NK-92 (cell line): Measurements from ENCODE around the gene ODC1.

Experiments
- DNase-seq: peaks from one replicate; lab custom pipeline; 2025; ENCODE audit not compliant: unreplicated experiment; lab: John Stamatoyannopoulos, UW

The ODC1 gene

GRCh38 chr2:10402653-10403215, 45.4 kb downstream of the ODC1 start:
- DNase-seq: no peak

GRCh38 chr2:10402062-10402585, 46.0 kb downstream of the ODC1 start:
- no peak for DNase-seq

- no peak for DNase-seq
Measured at GRCh38 chr2:10400978-10401951, 46.9 kb downstream of the ODC1 start.

DNA sequence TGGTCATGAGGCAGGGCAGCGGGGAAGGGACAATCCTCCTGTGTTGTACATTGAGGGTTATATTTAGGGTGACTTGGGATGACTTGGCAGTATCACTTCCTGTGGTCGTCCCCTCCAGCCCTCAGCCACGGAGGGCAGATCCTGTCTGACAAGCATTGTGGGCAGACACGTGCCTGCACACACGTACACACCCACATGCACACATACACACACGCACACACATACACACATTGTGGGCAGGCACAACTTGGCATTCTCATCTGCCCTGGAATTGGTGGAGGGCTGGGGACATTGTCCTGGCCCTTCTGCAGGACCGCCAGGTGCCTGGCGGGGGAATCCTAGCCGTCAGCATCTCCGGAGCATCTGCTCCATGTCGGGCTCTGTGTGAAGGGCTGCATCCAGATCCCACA, 47.6 kb downstream of the ODC1 start:
- DNase-seq: no peak

GRCh38 chr2:10400002-10400401, 48.1 kb downstream of the ODC1 start:
- no peak for DNase-seq

DNA sequence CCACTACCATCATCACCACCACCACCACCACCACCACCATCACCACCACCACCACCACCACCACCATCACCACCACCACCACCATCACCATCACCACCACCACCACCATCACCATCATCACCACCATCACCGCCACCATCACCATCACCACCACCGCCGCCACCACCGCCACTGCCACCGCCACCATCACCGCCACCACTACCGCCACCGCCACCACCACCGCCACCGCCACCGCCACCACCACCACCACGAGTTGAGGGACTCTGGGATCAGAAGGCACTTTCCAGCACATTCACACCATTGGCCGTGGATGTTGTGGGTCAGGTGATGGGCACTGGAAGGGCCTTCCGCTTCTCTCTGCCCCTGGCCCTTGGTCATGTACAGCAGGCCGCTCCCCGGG, 48.8 kb downstream of the ODC1 start:
- no peak for DNase-seq

- no peak for DNase-seq
Measured at GRCh38 chr2:10398496-10398895, 49.6 kb downstream of the ODC1 start.

DNA sequence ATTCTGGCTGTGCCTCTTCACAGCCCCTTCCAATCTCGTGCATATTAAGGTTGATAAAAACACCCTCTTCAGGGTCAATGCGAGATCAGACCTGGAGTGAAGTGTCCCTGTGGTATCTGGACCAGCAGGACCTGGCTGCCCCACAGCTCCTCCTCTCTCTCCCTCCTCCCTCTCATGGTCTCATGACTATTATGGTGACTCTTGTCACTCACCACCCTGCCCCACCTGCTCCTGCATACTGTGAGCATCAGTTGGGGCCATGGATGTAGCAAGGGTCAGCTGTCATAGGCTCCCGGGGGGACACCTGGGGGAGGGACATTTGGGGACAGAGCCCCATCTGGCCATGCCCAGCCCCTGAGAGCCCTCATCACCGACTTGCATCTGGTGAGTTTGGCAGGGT, 50.2 kb downstream of the ODC1 start:
- no peak for DNase-seq

DNA sequence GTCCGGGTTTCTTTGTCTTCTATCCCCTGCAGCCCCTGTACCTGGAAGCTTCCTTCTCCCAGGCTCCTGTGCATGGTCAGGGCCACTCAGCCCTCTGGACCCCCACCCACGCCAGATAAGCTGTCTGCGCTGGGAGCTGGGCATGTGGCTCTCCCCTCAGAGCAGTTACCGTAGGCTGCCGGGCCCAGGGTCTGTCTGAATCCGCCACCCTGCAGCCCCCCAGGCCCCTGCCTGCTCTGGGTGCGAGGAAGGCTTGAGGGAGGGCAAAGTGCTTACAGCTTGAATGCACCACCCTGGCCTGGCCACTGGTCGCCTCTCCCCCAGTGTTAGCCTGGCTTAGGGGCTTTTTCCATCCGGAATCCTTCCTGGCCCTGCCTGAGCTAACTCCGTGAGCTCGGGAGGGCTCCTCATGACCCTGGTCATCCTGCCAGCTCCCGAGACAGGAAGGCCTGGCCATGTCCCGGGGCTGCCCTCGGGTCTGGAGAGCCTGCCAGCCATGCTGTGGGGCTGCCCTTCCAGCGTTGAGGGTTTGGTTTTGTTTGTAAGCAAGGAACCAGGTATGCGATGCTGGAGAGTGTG, 50.7 kb downstream of the ODC1 start:
- DNase-seq: no peak

DNA sequence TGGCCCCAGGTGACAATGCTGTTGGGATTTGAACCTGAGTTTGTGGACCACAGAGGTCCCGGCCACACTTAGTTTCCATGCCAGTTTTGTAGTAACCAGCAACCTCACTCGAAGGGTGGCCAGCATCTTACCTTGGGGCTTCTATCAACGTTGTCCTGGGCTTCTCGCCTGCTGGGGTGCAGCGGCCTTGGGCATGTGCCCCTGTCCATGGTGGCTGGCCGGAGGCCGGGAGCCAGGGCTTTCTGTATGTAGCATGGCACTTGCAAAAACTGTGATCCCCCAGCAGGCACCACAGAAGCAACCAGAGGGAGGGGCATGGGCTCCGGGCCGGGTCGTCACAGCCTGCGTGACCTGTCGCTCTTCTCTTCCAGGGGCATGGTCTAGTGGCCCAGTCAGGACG, 51.7 kb downstream of the ODC1 start:
- DNase-seq: no peak

- DNase-seq: no peak
Measured at GRCh38 chr2:10395893-10396292, 52.2 kb downstream of the ODC1 start.

- DNase-seq: no peak
Measured at GRCh38 chr2:10393640-10393982, 54.5 kb downstream of the ODC1 start.

DNA sequence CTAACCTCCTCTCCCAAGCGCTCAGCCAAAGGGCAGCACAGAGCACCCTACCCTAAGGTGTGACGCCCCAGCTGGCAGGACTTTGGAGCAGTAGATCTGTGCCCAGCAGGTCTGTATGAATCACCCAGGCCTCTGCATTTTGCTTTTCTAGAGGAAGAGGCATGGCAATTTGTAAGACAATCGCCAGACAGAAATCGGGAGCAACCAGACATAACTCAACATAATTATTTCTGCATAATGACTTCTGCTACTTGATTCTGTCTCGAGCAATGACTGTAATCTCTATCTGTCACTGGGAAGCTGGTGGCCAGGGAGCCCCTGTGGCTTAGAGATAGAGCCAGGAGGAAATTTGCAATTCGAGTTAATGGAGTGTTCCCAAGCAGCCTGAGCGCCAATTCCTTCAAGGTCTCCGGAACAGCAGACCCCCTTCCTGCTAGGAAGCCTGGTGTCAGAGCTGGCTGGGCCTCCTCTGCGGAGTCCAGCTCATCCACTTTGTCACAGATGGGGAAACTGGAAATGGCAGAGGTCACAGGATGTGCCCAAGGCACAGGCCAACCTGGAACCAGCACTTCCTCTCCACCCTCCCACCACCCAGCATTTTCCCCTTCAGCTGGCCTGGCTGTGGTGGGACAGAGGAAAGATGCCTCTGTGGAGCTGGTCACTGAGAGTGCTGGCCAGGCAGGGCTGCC, 55.0 kb downstream of the ODC1 start:
- no peak for DNase-seq

- DNase-seq: no peak
Measured at GRCh38 chr2:10392548-10392947, 55.6 kb downstream of the ODC1 start.

GRCh38 chr2:10392100-10392499, 56.0 kb downstream of the ODC1 start:
- DNase-seq: no peak

GRCh38 chr2:10390369-10390801, 57.7 kb downstream of the ODC1 start:
- DNase-seq: no peak
